GM19324 (cell line): ENCODE results near the gene ZG16B.

Experiments used
- ATAC-seq: cut with Tn5 transposase; IDR thresholded peaks from one replicate; pipeline ENCODE4 v1.9.1; 2021; ENCODE audit warnings: mild to moderate bottlenecking, moderate library complexity; ENCODE audit not compliant: unreplicated experiment, low FRiP score

ZG16B gene

DNA sequence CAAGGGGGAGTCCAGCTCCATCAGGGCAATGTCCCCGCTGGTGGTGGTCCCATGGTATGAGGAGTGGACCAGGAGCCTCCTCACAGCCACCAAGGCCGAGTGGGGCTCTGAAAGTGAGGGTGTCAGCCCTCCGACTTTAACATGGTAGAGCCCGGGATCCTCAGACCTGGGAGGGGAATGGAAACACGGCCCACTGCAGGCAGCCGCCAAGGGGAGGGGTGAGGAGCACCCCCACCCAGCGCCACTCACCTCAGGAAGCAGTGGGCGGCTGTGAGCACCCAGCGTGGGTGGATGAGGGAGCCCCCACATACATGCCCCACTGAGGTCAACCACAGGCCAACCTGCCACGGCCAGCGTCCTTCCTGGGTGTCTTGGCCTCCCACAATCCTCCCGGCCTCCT, 10.8 kb downstream of the ZG16B start:
- no peak for ATAC-seq

DNA sequence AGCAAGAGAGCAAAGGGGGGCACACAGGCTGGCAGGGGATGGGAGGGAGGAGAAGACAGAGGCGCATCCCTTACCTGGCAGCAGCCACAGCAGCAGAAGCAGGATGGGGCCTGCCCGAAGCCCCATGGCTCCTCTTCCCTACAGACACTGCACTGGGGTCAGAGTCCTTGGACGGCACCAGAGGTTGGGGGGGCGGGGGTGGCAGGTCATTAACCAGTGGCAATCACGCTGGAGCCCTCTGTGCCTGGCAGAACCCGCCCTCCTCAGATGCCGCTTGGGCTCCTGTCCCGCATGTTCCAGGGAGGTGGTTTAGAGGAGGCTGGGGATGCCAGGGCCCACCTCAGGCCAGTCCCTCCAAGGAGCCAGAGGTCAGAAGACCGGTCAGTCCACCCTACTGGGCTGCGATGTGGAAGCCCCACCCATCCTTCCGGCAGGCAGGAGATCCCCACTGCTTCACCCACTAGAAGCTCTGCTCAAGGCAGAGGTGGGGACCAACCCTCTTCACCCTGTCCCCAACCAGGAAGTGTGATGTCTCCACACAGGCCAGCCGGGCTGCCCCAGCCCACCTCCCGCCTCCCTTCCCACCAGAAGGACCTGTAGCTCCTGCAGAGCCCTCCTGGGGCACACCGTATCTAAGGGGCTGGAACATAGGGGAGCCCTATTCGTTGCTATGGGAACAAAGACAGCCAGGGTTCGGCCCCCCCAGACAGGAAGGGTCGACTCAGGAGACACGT, 11.7 kb downstream of the ZG16B start:
- ATAC-seq: no peak

DNA sequence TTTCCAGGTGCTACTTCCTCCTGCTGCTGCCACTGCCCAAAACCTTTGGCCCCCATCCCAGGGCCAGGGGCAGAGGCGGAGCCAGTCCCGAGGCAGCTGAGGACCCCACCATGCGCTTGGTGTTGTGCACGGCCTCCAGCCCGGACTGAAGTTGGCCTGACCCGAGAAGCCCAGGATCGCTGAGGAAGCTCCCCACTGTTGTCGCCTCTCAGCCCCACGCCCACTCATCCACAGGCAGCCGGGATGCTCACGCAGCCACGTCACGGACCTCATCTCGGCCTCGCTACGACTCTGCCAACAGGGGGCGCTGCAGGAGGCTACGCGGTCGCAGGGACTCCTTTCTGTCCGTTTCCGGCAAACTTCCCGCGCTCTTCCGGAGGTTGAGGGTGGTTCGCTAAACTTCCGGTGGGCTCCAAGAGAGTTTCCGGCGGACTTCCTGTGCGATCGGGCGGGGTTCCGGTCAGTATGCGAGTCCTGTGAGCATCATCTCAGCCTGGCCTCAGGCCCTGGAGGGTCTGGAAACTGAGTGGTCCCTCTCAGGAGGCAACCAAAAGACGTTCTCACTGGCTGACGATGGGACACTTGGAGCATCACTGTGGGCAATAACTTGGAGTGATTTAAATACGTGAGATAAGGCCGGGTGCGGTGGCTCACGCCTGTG, 12.4 kb downstream of the ZG16B start:
- no peak for ATAC-seq

DNA sequence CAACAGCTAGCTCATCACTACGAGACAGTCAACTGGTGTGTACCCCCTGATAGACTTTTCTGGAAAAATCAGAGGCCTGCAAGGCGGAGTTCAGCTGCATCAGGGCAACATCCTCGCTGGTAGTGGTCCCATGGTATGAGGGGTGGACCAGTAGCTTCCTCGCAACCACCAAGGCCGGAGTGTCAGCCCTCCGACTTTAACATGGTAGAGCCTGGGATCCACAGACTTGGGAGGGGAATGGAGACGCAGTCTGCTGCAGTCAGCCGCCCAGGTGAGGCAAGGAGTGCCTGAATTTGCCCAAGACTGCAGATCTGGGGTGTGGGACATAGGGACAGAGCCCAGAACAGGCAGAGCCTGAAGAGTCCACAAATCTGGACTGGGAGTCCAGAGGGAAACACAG, 13.4 kb downstream of the ZG16B start:
- no peak for ATAC-seq

DNA sequence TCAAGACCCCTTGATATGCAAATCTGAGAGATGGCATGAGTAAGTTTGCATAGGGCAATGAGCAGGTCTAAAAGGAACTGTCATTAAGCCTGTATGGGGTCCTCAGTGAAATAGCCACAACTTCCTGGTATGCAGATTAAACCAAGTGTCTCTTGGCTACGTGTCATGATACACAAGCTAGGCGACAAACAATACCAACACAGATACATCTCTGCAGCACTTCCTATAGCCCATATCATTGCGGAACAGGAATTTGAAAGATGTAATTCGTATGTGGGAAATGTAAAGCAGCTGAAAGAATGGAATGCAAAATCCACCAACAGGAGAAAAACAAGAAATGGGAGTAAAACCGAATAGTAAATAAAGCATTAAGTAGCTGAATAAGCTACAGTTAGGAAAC, 15.0 kb downstream of the ZG16B start:
- no peak for ATAC-seq

DNA sequence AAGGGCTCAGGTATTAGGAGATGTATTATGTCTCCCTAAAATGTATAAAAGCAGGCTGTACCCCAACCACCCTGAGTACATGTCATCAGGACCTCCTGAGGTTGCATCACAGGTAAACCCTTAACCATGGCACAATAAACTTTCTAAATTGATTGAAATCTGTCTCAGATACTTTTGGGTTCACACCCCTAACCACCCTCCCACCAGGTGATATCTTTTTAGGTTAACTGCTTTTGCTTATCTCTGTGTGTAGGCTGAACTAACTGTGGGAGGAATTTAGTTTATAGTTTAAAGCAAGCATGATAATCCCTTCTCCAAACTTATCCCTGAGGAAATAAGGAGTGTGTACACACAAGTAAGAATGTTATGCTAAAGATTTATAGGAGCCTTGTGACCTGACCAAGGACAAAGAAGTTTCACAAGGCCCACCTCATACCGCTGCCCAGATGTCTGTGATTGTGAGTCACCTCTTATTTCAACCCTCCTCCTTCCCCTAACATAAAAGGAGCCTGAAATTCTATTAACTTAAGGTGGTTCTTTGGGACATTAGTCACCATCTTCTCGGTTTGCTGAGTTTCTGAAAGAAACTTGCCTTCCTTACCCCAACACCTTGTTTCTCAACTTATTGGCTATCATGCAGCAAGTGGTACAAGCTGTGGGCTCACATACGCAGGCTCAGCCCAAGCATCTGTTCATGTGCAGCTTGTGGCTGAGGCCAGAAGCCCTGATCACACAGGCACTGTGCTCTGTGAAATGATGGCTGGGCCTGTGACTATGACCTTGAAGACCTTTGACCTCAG, 16.6 kb downstream of the ZG16B start:
- no peak for ATAC-seq

DNA sequence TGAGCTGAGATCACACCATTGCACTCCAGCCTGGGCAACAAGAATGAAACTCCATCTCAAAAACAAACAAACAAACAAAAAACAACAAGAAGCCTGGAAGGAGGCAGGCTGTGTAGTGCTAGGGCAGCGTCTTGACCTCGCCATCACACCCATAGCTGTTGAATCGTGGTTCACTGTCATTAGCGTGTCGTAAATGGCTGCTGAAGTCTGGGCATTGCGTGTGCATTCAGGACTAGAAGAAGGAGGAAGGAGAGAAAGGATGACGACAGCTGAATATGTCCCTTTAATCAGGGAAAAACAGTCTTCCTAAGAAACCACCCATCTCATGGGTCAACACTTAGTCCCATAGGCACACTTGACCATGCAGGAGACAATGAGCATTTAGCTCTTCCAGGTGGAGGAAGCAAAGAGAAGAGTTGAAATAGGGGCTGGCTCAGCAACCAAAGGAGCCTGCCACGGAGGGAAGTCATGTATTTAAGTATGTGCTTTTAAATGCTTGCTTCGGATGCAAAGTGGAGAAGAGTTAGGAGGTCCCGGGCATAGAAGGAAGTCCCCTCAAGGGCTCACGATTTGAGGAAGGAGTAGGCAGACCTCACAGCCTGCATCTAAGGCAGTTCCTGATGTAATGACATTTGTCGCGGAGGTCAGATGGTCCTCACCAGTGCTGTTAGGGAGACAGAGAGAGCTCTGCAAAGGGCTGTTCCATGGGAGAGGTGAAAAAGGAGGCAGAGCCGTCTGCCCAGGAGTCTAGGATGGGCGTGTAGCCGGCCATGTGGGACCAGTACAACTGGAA, 19.0 kb downstream of the ZG16B start:
- no peak for ATAC-seq

DNA sequence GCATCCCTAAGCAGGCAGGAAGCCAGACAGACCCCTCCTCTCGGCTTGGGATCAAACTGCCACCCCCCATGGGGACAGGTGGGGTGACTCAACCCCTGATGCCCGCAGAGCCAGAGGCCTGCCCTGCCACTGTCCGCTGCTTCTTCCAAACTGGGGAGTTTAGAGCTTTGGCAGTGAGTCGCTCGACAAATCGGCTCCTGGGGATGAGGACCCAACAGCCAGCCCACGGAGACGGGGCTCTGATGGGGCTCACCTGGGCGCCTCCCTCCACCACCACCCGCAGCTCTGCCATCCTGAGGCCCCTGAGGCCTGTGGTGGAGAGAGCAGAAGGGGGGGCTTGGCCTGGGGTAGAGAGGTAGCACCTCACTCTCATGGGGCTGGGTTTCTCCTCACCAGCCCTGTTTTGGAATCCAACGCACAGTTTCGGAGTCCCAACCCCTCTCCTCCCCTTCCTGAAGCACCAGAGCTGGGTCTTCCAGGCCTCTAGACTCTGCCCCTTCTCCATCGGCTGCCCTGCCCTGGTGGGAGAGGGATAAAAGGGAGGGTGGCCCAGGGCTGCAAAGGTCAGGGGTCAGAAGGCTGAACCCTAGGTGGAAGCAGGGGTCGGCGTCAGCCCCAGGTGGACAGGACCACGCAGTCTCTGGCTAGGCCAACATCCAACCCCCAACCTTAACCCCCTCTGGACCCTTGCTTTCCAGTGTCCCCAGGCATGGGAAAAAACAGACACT, 22.1 kb downstream of the ZG16B start:
- no peak for ATAC-seq

DNA sequence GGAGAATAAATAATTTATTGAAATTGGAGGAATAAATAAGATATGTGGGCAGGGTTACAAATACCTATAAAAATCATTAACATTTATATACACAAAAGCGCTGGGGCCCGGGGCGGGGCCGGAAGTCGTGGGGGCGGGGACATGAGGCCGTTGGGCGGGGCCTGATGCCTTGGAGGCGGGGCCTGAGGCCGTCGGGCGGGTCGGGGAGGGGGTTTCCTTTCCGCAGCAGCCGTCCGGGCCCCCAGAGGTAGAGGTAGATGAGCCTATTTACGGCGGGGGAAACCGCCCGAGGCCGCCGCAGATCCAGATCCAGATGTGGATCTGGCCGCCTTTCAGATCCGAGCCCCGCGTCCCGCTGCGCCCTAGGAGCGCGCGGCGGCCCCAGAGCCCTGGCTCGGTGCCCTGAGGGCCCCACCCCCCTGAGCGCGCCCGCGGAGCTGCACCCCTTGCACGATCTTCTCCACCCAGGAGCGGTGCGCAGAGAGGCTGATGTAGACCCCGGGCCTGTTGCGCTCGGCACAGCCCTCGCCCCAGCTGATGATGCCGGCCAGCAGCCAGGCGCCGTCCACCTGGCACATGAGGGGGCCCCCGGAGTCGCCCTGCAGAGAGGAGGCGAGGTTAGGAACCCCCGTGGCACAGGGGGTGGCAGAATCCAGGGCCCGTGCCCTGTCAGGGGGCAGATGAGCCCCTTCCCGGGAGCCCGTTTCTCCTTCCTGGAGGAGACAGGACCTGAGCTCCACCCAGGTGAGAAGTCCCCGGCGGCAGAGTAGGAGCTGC, 22.8 kb downstream of the ZG16B start:
- ATAC-seq: no peak

DNA sequence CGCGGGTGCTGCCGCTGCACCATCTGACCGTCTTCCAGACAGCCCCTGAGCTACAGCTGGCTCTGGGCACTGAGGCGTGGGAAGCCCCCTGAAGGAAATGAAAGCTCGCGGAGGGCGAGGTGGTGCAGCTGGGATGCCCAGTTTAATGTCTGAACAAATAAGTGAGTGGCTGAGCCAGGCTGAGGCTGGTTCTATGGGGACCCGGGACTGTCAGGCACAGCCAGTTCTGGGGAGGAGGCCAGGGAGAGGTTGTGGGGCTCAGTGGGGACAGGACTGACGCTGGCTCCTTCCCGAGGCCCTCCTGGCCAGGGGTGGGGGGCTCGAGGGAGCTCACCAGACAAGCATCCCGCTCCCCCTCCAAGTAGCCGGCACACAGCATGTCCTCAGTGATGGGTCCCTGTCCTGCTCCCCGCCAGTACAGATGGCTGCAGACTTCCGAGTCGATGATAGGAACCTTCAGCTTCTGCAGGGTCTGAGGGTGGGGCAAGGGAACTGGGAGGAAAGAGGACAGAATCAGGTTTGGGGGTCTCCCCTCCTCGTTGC, 23.5 kb downstream of the ZG16B start:
- no peak for ATAC-seq

DNA sequence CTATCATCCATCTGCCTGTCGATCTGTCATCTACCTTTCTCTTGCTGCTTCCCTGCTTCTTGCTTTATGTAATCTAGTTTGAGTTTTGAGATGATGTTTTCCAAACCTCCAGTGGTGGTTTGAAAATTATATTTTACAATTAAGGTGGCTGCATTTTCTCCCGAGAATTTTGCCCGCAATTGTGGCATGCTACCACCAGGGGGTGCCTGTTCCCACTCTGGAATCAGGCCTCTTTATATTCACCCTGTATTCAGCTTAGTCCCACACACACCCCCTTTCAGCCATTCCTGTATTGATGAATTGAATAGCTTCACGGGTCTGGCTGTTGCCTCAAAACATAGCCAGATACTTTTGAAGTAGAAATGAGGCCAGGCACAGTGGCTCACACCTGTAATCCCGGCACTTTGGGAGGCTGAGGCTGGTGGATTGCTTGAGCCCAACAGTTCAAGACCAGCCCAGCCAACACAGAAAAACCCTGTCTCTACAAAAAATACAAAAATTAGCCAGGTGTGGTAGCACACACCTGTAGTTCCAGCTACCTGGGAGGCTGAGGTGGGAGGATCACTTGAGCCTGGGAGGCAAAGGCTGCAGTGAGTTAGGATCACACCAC, 24.7 kb downstream of the ZG16B start:
- ATAC-seq: no peak

DNA sequence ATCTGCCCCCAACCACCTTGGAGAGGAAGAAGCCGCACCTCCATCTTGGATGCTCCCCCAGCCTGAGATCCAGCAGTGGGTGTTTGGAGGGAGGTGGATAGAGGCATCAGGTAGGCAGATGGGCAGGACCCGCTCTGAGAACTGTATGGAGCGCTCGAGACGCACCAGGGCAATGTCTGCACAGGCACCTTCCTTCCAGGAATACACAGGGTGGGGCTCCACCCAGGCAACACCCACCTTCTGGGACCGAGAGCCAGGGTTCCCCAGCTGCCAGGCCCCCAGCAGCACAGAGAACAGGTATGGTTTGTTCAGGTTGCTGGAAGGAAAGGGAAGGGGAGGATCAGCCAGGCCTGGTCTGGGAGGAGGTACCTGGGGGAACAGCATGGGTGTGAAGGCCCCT, 25.4 kb downstream of the ZG16B start:
- no peak for ATAC-seq

DNA sequence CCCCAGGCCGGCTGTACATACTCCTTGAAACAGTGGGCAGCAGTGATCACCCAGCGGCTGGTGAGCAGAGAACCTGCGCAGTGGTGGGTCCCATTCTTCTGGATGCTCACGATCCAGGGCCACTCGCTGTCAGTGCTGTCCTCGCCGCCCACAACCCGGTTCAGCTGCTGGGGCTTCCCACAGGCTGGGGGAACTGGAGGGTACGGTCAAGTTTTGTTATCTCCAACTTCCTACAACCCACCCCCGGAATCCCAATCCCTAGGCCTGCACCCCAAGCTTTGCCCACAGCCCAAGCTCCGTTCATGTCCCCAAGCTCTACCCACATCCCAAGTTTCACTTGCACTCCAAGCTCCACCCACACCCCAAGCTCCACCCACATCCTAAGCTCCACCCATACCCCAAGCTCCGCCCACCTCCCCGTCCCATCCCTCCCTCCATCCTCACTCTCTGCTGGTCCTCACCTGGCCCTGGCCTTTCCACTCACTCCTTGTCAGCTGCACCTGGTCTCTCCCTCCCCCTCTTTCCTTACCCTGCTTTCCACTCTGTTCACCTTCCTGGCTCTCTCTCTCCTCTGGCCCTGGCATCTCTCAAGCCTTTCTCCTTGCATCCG, 26.1 kb downstream of the ZG16B start:
- no peak for ATAC-seq

DNA sequence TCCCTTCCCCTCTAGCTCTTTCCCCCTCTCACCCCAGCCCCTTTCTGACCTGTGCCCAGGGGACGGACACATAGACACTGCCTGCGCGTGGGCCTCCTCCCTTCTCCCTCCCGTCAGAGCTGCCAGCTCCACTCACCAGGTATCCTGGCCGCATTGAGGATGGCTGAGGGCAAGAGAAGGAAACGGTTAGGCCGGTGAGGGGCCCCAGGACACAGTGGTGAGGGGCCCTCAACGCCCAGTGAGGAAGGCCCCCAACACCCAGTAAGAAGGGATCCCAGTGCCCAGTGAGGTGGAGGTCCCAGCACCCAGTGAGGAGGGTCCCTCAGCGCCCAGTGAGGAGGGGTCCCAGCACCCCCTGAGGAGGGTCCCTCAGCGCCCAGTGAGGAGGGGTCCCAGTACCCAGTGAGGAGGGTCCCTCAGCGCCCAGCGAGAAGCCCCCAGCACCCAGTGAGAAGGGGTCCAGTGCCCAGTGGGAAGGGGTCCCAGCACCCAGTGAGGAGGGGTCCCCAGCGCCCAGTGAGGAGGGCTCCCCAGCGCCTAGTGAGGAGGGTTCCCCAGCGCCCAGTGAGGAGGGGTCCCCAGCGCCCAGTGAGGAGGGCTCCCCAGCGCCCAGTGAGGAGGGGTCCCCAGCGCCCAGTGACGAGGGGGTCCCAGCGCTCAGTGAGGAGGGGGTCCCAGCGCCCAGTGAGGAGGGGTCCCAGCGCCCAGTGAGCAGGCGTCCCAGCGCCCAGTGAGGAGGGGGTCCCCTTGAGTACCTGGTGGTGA, 26.8 kb downstream of the ZG16B start:
- no peak for ATAC-seq

DNA sequence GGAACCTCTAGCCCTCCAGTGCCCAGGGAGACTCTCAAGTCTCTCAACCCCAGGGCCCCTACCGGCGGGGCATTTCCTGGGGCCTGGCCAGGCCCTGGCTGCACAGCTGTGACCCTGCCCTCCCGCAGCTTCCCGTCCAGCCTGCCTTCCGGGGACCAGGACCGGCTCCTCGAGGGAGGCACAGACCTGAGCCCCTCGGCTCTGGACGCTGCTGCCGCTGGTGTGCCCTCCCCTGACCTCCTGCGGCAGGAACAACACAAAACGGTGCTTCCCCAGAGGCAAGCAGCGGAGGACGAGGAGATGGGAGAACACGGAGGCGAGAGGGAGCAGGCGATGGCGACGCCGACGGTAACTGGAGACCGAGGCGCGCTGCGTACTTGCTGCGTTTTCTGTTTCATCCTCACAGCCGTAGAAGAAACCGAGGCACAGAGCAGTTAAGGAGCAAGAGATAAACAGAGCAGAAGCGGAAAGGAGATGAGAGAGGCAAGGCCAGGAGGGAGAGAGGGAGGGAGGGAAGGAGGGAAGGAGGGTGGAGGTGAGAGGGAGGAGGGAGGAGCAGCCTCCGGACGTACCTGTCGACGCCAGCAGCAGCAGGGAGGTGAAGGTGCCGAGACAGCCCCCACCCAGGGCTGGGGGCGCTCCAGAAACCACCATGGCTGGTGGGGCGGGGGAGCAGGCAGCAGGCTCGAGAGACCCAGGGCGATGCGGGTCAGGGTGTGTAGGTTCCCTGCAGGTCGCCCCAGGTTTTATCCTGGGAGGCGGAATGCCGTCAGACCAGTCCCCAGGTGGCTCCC, 27.5 kb downstream of the ZG16B start, which contains the start of gene PRSS22:
Gene PRSS22, minus strand, starts transcription at position 720 of the 794 bp plus-strand sequence. Its CDS starts 66 bp downstream, at position 654.
- ATAC-seq: no peak

DNA sequence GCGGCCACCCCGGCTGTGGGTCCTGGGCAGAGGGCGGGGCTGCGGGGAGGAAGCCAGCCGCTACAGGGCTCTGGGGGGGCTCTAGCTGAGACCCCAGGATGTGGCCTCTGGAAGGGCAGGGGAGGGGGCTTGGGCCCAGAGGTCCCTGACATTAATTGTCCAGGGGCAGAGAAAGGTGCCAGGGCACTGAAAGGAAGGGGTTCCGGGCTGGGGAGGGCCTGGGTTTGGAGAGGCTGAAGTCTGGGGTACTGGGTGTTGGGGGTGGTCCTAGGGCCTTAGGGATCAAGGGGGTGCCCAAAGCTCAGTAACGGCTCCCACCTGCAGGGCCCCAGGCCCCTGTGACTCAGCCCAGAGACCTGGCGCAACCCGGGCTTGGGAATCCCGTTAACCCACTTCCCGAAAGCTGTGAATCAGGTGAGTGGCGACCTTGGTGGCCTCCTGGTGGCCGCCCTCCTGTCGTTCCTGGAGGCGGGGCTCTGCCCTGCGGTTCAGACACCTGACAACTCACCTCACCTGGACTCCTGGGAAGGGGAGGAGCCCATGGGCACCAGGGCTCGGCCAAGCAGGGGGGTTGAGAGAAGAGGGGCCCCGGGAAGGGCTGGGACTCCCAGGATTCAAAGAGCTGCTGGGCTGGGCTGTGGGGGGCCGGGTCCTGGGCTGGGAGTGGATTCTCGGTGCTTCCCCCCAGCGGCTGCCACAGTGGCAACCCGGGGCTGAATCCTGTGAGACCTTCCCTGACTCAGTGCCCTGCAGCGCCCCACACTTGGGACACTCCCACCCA, 28.3 kb downstream of the ZG16B start:
- ATAC-seq: no peak
